Stomach (tissue), 19 donors: Measurements from ENCODE around the gene RMND1. TPM values are rescaled to one million over a fixed set of nuclear protein-coding genes. Genes with fewer than 3 reads are reported as not detected.
A peak's percentile ranks its signal among the peaks of the same experiment; 100 is the strongest.

ENCODE experiments used
- DNase-seq, 2 donors: peaks; one replicate each; pipeline versions ENCODE4 v3.0.0 to v3.0.0-alpha.2; 2013 to 2019
- H3K27ac ChIP-seq, 5 donors: fragments of 200-600 bp in 4 of 5; sonication (generic) in 4 of 5; one replicate each; pipeline ENCODE4 v1.5.1; 2013 to 2019; ENCODE audit warnings: mild to moderate bottlenecking in 1 of 5, moderate library complexity in 1 of 5
- H3K27me3 ChIP-seq, 3 donors: fragments of 200-600 bp; sonication (generic); one replicate each; pipeline ENCODE4 v1.5.1; 2017 to 2019; ENCODE audit warnings: mixed run types in 1 of 3
- H3K36me3 ChIP-seq, 4 donors: fragments of 200-600 bp; sonication (generic); 1 replicate in 3 of 4; 2 replicates in 1 of 4; pipeline ENCODE4 v1.5.1; 2016 to 2019
- H3K4me1 ChIP-seq, 4 donors: fragments of 200-600 bp; sonication (generic); one replicate each; pipeline ENCODE4 v1.5.1; 2016 to 2019
- H3K4me3 ChIP-seq, 4 donors: fragments of 200-600 bp; sonication (generic) in 3 of 4; one replicate each; pipeline ENCODE4 v1.5.1; 2016 to 2019; ENCODE audit warnings: mild to moderate bottlenecking in 1 of 4
- H3K9me3 ChIP-seq, 4 donors: fragments of 200-600 bp; sonication (generic); one replicate each; pipeline ENCODE4 v1.5.1; 2016 to 2019
- EP300 ChIP-seq: sonication (generic); formaldehyde crosslinking; IDR thresholded peaks from one replicate; pipeline ENCODE4 v1.6.1; 2017; ENCODE audit warnings: antibody characterized with exemption
- POLR2A ChIP-seq, 4 donors: fragments of 450-650 bp; IDR thresholded peaks; one replicate each; pipeline ENCODE4 v1.6.1; 2016; ENCODE audit warnings: antibody characterized with exemption in 4 of 4, control low read depth in 2 of 4, mild to moderate bottlenecking in 1 of 4, moderate library complexity in 1 of 4
- POLR2AphosphoS5 ChIP-seq, 3 donors: sonication (generic); formaldehyde crosslinking; IDR thresholded peaks; one replicate each; pipeline ENCODE4 v1.6.1; 2016; ENCODE audit warnings: antibody characterized with exemption in 3 of 3
- WGBS, 5 donors: extraction: QIAGEN DNeasy Blood & Tissue Kit in 3 of 5; methylation state at CpG; one replicate each; pipeline versions ENCODE4 v1.1.5 to v1.1.7; 2013 to 2018; 5-methylcytosine and 5-hydroxymethylcytosine counted together
- intact Hi-C: fragments of 100-400 bp; cut with DNase I; formaldehyde crosslinking; loops from one replicate; pipeline ENCODE4 v1.15.1; 2023; ENCODE audit warnings: low total_unique reads
- long read RNA-seq, 10 donors: transcript quantifications; one replicate each; lab custom pipeline, GENCODE V29; 2026
- polyA plus RNA-seq, 3 donors: library from polyadenylated mRNA; stranded (reverse); fragments of 200-250 nt; gene quantifications; one replicate each; pipeline ENCODE4 v1.2.3, GENCODE V29; 2013
- total RNA-seq, 5 donors: library from RNA; depleted of rRNA; stranded (reverse); fragments of >200 nt; gene quantifications; one replicate each; pipeline versions ENCODE4 v1.1.0 to v1.2.3, GENCODE V29; 2014 to 2016
- TF ChIP-seq, protein P1 (sequence below), 7 experiments: fragments of 450-650 bp in 4 of 7; fragments of 200-600 bp in 3 of 7; sonication (generic) in 3 of 7; IDR thresholded peaks; one replicate each; pipeline ENCODE4 v1.5.1; 2016 to 2019; ENCODE audit warnings: antibody characterized with exemption in 7 of 7, control low read depth in 2 of 7, mild to moderate bottlenecking in 1 of 7
- donor health status: healthy with polysubstance abuse.
- donor health status: Bipolar disorder and iron deficiency.
- donor health status: healthy.

RMND1 gene, protein sequence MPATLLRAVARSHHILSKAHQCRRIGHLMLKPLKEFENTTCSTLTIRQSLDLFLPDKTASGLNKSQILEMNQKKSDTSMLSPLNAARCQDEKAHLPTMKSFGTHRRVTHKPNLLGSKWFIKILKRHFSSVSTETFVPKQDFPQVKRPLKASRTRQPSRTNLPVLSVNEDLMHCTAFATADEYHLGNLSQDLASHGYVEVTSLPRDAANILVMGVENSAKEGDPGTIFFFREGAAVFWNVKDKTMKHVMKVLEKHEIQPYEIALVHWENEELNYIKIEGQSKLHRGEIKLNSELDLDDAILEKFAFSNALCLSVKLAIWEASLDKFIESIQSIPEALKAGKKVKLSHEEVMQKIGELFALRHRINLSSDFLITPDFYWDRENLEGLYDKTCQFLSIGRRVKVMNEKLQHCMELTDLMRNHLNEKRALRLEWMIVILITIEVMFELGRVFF
- total RNA-seq (10 to 100 TPM in 4 of 5 donors, 1 to 10 TPM in 1; 6.4 to 47.2 (median 31.9) TPM), polyA plus RNA-seq (10 to 100 TPM; 13.9 to 17.9 (median 14.9) TPM)
- long read RNA-seq, donor 1, partial matches to known transcripts, result 5 of 6 reads
- long read RNA-seq, donor 1, other reads (novel, unspliced or antisense), result 0 of 6 reads
- long read RNA-seq, donor 2, transcript RMND1-203 (12 exons, 2,003 nt), result major isoform, 8 of 9 reads
- long read RNA-seq, donor 2, partial matches to known transcripts, result 0 of 9 reads
- long read RNA-seq, donor 2, other reads (novel, unspliced or antisense), result 0 of 9 reads
- long read RNA-seq, donor 3, result 0 reads
- long read RNA-seq, donor 4, partial matches to known transcripts, result 0 of 2 reads
- long read RNA-seq, donor 4, other reads (novel, unspliced or antisense), result 0 of 2 reads
- long read RNA-seq, donor 5, partial matches to known transcripts, result 0 of 4 reads
- long read RNA-seq, donor 5, other reads (novel, unspliced or antisense), result 0 of 4 reads
- long read RNA-seq, donor 6, transcript RMND1-203 (12 exons, 2,003 nt), result major isoform, 10 of 127 reads
- long read RNA-seq, donor 6, transcript RMND1-207 (2 exons, 915 nt), result minor isoform, 7 of 127 reads
- long read RNA-seq, donor 6, partial matches to known transcripts, result 110 of 127 reads
- long read RNA-seq, donor 6, other reads (novel, unspliced or antisense), result 0 of 127 reads
- long read RNA-seq, donor 7, partial matches to known transcripts, result 0 of 6 reads
- long read RNA-seq, donor 7, other reads (novel, unspliced or antisense), result 0 of 6 reads
- long read RNA-seq, donor 8, partial matches to known transcripts, result 9 of 18 reads
- long read RNA-seq, donor 8, other reads (novel, unspliced or antisense), result 0 of 18 reads
- long read RNA-seq, donor 9, partial matches to known transcripts, result 0 of 7 reads
- long read RNA-seq, donor 9, other reads (novel, unspliced or antisense), result 0 of 7 reads
- long read RNA-seq, donor 10, partial matches to known transcripts, result 7 of 8 reads
- long read RNA-seq, donor 10, other reads (novel, unspliced or antisense), result 0 of 8 reads

DNA sequence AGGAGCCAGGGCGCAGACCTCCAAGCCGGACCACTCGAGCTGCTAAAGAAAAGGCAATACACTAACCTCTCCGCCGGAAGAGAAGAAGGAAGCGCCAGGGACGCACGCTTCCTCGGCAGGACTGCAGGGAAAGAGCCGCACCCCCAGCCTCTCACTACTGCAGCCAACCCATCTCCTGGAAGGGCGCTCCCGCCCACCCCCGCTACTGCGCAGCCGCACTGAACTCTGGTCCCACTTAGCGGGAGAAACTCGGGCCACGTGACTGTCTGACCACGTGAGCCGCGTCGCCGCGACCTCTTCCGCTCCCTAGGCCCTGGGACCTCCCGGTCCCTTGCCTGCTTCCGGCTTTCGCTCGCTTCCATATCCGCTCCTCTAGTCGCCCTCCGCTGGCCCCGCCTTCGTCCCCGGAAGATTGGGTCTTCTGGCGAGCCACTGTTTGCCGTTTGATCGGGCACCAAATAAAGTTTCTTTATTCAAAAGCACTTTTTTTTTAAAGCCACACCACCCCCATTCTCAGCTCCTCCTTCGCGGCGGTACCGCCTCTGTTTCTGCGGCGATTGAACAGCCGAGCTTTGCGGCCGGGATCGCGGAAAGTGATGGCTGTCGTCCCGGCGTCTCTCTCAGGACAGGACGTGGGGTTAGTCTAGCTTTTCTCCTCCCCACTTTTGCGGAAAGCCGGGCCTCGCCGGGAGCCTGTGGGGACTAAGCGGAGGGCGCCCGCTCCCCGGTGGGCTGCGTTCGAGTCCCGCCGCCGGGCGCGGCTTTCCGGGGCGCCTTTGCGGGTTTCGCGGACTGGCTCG is at the start of gene RMND1:
TSS of gene RMND1 (minus strand) at position 177 of the 800 bp plus-strand sequence. CDS start 6,315 bp downstream, outside the sequence.
- Histone ChIP-seq H3K4me1 (peaks cover 14 to 48% (median 24%) of the 10 kb centered on the region in 4 donors), H3K9me3 (no peaks in the 10 kb centered on the region), H3K4me3 (peak within 1 kb of the TSS; percentile 70 to 91 (median 75)), H3K27ac (peak within 1 kb of the TSS; percentile 90 to 97 (median 95)), H3K36me3 (peaks cover 0 to 6% (median 2%) of the 10 kb centered on the region in 4 donors), H3K27me3 (no peaks in the 10 kb centered on the region)
- 0 to 1% (median 1%) methylated on average over 54 to 74 of the region's 74 CpGs for WGBS, 5 donors
- TF ChIP-seq, protein P1, sequence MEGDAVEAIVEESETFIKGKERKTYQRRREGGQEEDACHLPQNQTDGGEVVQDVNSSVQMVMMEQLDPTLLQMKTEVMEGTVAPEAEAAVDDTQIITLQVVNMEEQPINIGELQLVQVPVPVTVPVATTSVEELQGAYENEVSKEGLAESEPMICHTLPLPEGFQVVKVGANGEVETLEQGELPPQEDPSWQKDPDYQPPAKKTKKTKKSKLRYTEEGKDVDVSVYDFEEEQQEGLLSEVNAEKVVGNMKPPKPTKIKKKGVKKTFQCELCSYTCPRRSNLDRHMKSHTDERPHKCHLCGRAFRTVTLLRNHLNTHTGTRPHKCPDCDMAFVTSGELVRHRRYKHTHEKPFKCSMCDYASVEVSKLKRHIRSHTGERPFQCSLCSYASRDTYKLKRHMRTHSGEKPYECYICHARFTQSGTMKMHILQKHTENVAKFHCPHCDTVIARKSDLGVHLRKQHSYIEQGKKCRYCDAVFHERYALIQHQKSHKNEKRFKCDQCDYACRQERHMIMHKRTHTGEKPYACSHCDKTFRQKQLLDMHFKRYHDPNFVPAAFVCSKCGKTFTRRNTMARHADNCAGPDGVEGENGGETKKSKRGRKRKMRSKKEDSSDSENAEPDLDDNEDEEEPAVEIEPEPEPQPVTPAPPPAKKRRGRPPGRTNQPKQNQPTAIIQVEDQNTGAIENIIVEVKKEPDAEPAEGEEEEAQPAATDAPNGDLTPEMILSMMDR (IDR thresholded peaks at IDR 0.05), result peak in 1 of 7 experiments; percentile 13
- TF ChIP-seq POLR2AphosphoS5 (IDR thresholded peaks at IDR 0.05), result peak; percentile 76 to 96 (median 95)
- TF ChIP-seq POLR2A (IDR thresholded peaks at IDR 0.05), result peak in 1 of 4 donors; percentile 44
- TF ChIP-seq EP300, result no peak
- DNase-seq, result peak; percentile 100
- intact Hi-C loops, result no loop called here

DNA sequence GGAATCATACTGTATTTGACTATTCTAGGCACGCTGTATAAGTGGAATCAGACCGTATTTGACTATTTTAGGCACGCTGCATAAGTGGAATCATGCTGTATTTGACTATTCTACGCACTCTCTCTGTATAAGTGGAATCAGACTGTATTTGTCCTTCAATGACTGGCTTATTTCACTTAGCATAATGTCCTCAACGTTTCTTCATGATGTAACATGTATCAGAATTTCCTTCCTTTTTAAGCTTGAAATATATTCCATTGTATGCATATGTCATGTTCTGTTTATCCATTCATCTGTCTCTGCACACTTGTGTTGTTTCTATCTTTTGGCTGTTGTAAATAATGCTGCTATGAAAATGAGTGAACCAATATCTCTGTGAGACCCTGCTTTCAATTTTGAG is 47.6 kb upstream of the RMND1 start:
- intact Hi-C loops, result no loop called here
- TF ChIP-seq POLR2A (IDR thresholded peaks at IDR 0.05) (no peak), POLR2AphosphoS5 (IDR thresholded peaks at IDR 0.05) (no peak), EP300 (no peak)
- TF ChIP-seq, protein P1 (IDR thresholded peaks at IDR 0.05), result no peak
- peaks cover 0 to 9% (median 0%) of the 10 kb centered on the region in 3 donors for H3K27me3 ChIP-seq
- DNase-seq, result no peak
- no peaks in the 10 kb centered on the region for H3K36me3 ChIP-seq
- H3K4me1 ChIP-seq, result peaks cover 5 to 27% (median 9%) of the 10 kb centered on the region in 4 donors
- H3K9me3 ChIP-seq, result no peaks in the 10 kb centered on the region
- peak overlapping the region in 1 of 5 donors; percentile 22 for H3K27ac ChIP-seq
- H3K4me3 ChIP-seq, result no peak overlapping the region
- 67 to 85% (median 74%) methylated on average over 5 of the region's 5 CpGs for WGBS, 5 donors

DNA sequence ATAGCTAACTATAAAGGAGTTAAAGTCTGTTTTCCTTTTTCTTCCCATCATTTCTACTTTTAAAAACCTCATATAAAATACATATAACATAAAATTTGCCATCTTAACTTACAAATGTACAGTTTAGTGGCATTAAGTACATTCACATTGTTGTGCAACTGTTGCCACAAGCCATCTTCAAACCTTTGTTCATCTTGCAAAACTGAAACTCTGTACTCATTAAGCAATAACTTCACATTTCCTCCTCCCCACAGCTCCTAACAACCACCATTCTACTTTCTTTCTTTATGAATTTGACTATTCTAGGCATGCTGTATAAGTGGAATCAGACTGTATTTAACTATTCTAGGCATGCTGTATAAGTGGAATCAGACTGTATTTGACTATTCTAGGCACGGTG is 46.4 kb upstream of the RMND1 start:
- Histone ChIP-seq H3K4me3 (no peak overlapping the region), H3K36me3 (no peaks in the 10 kb centered on the region), H3K27me3 (peaks cover 0 to 20% (median 6%) of the 10 kb centered on the region in 3 donors), H3K9me3 (no peaks in the 10 kb centered on the region), H3K4me1 (peaks cover 14 to 33% (median 20%) of the 10 kb centered on the region in 4 donors), H3K27ac (peak overlapping the region in 1 of 5 donors; percentile 41)
- no peak for TF ChIP-seq EP300
- TF ChIP-seq POLR2A (IDR thresholded peaks at IDR 0.05), result no peak
- 89 to 100% (median 93%) methylated on average over 1 of the region's 1 CpG for WGBS, 5 donors
- DNase-seq, result peak in 1 of 2 donors; percentile 13
- intact Hi-C loops, result no loop called here

DNA sequence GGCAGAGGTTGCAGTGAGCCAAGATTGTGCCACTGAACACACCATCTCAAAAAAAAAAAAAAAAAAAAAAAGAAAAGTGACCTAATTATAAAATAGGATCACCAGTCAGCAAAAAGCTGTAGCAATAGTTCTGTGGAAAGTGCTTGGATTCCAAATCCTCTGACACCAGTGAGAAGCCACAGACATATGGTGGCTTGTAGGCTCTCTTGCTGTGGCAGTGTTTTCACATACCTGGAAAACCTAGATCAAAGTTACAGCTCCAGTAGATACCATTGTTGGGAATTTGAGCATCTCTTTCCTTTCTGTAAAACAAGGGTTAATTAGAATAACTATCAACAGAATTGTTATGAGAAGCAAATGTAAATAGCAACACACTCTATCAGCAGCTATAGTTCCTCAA is 46.0 kb upstream of the RMND1 start:
- Histone ChIP-seq H3K27ac (peak overlapping the region in 1 of 5 donors; percentile 41), H3K9me3 (no peaks in the 10 kb centered on the region), H3K27me3 (peaks cover 0 to 23% (median 6%) of the 10 kb centered on the region in 3 donors), H3K4me1 (peaks cover 12 to 33% (median 20%) of the 10 kb centered on the region in 4 donors), H3K36me3 (no peaks in the 10 kb centered on the region), H3K4me3 (no peak overlapping the region)
- TF ChIP-seq EP300 (no peak), POLR2A (IDR thresholded peaks at IDR 0.05) (no peak), POLR2AphosphoS5 (IDR thresholded peaks at IDR 0.05) (no peak)
- TF ChIP-seq, protein P1 (IDR thresholded peaks at IDR 0.05), result no peak
- intact Hi-C loops, result no loop called here
- DNase-seq, result no peak
